NCI-H2196 (cell line): ENCODE data around the gene SCN3B.
"Not testable (repeated sequence)": the region's sequence is repeated elsewhere in the genome, so short reads cannot be mapped to it uniquely, and the experiment has no call there.

ENCODE experiments used
- DNase-seq: peaks from one replicate; lab custom pipeline; 2025; ENCODE audit not compliant: unreplicated experiment; lab: John Stamatoyannopoulos, UW

SCN3B gene, protein sequence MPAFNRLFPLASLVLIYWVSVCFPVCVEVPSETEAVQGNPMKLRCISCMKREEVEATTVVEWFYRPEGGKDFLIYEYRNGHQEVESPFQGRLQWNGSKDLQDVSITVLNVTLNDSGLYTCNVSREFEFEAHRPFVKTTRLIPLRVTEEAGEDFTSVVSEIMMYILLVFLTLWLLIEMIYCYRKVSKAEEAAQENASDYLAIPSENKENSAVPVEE

GRCh38 chr11:123654566-123655081 is at the start of gene SCN3B:
TSS of gene SCN3B (minus strand) at chr11:123654624. CDS start at chr11:123653801, 823 bp downstream.
- DNase-seq, result peak; percentile 90

DNA sequence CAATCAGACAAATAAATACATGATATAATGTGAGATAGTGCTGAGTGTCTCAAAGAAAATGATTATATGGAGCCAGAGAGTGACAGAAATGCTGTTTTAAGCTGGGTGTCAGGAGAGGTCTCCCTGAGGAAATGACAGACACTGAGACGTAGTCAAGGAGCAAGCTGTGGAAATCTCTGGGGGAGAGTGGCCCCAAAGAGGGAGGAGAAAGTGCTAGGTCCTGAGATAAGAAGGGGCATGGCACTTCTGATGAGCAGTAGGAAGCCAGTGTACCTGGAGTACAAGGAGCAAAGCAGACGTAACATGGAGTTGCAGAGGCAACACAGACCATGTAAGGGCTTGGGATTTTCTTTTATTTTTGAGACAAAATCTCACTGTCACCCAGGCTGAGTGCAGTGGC is 48.3 kb upstream of the SCN3B start:
- no peak for DNase-seq

DNA sequence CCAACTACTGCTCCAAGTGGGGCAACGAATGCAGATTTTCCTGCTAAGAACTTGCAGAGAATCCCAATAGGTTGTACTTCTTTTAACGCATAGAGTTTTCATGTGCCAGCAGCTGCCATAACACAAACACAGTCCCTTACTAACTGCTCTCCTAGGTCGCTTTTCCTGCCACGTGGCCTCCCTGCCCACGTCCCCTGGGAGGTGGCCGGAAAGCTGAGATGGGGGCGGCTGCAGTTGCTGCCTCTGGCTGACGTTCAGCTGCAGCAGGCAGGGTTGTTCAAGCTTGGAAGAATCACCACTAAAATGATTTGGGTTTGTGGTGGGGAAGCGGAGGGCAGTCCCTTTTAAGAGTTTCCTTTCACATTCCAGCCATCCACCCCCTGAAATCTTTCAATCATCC is 47.7 kb upstream of the SCN3B start:
- DNase-seq, result no peak

DNA sequence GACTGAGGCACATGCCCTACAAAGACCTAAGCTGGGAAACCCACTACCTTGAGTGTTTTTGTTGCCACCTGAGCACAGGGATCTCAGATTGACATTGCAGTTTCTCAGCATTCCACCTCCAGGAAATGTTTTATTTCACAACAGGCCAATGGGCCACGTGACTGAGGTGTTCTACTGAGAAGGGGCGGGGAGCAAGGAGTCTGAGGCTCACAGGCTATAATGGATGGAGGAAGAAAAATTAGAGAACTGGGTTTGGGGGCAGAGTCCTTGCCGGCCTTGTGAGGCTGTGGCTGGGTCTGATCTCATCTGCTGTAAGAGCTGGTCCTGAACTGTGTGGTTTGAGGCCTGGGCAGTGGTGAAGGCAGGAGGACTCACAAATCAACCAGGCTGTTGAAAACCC is 46.3 kb upstream of the SCN3B start:
- no peak for DNase-seq

DNA sequence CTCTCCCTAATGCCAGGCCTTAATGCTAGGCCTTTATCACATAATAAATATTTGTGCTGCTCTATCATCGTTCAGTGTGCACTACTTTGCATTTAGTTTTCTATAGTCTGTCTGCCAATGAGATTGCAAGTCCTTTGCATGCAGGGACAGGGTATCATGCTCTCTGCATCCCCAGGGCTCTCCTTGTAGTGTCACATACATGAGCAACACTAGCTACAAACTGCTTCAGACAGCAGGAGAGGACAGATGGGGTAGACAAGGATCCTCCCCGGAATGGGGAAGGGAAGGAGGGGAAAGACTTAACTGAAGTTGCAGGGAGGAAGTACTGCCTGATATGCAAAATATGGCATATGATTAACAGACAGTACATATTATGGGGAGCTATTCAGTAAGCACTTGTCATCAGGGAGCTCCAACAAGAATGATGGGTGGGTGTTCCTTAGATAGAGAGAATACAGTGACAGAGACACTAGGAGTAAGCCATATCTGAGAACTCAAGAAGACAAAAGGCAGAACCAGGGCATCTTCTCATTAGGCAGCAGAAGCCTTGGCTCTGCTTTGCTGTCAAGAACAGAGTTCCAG is 44.2 kb upstream of the SCN3B start:
- DNase-seq, result no peak

- no peak for DNase-seq
Observed at GRCh38 chr11:123696183-123696582, 41.8 kb upstream of the SCN3B start.

DNA sequence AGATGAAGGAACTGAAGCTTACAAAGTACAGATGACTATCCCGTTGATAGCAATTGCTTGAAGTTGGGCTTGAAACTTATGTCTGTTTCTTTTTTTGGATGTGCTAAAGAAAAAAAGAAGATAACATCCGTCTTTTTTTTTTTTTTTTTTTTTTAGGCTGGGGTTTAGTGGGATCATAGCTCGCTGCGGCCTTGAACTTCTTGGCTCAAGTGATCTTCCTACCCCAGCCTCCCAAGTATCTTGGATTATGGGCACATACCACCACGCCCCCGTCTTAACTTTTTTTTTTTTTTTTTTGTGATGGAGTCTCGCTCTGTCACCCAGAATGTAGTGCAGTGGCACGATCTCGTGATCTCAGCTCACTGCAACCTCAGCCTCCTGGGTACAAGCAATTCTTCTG is 40.8 kb upstream of the SCN3B start:
- no peak for DNase-seq

GRCh38 chr11:123694551-123694950 is 40.1 kb upstream of the SCN3B start:
- no peak for DNase-seq

GRCh38 chr11:123692961-123693360 is 38.5 kb upstream of the SCN3B start:
- no peak for DNase-seq

GRCh38 chr11:123690485-123690884 is 36.1 kb upstream of the SCN3B start:
- no peak for DNase-seq

GRCh38 chr11:123684601-123685000 is 30.2 kb upstream of the SCN3B start:
- no peak for DNase-seq

DNA sequence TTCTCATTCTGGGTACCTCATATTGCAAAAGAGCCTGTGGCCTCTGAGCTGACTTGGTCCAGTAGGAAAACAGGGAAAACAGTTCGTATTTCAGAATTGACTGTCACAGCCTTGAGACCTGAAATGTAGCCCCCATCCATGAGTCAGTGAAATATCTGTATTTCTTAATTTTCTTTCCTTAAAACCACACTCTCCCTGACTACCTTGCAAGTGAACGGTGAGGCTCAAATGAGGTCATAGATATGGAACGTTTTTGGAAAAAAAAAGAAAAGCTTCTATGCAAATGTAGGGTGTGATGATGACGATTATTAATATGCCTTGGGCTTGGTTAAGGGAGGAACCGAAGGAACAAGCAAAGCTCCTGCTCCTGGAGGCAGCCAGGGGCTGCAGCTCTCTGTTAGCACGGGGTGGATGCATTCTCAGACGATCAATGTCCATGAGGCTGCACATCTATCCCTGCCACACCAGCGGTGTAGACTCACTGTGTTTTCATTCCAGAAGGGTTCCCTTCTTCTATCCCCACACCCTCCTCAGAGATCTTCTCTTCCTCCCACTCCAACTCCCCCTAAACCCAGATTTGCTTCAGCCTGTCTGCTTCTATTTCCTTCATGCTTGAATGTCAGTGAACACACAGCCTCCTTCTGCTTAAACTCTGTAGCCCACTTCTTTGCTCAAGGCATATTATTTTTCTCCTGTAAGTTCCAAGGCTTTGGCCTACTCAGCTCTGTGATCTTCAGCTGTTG is 29.2 kb upstream of the SCN3B start:
- no peak for DNase-seq

GRCh38 chr11:123682696-123683410 is 28.4 kb upstream of the SCN3B start:
- DNase-seq, result no peak

DNA sequence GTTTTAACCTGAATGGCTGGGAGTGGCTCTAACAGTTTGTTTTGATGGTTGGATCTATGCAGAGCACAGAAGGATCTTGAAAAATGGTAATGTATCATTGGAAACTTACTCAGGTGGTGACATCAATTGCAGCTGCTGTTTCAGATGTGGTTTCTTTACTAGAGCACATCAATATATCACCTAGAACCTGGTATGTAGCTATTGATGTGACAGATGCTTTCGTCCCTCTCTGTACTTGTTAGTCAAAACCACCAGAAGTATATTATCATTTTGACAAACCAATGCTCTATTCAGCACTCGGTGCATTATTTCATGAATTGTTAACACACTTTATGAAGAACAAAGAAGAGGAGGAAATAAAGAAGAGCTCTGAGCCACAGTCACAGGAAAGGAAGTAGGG is 26.6 kb upstream of the SCN3B start:
- no peak for DNase-seq

GRCh38 chr11:123678246-123678645 is 23.8 kb upstream of the SCN3B start:
- DNase-seq, result no peak

DNA sequence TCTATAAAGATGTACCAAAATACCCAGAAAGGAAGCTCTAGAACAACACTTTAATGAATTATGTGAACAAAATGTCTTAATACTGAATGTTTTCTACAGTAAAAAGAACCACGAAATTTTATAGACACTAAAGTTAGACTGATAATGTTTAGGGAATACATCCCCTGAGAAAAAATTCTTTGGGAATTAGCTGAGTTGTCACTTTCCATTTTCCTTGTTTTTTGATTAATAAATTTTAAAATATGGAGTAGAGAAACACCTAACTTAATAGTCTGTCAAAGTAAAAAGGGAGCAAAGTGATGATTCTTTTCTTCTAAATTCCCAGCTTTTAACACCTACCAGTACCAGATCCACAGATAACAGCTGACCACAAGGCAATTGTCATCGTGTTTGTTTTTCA is 23.1 kb upstream of the SCN3B start:
- DNase-seq, result no peak

DNA sequence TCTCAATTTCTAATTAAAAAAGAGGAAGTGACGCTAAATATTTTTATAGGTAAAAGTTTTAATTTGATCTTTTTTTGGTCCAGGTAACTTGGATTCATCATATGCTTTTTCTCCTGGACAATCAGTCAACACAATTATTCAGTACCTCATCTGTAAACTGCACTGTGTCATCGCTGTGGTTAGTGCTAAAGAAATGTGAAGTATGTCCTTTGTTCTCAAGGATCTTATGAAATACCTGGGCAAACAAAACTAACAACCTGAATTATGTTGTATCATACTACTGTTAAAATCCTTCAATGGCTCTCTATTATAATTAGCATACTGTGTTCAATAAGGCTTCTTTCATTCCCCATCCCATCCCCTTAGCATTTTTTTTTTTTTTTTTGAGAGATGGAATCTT is 19.9 kb upstream of the SCN3B start:
- no peak for DNase-seq

GRCh38 chr11:123672568-123672967 is 18.1 kb upstream of the SCN3B start:
- no peak for DNase-seq

DNA sequence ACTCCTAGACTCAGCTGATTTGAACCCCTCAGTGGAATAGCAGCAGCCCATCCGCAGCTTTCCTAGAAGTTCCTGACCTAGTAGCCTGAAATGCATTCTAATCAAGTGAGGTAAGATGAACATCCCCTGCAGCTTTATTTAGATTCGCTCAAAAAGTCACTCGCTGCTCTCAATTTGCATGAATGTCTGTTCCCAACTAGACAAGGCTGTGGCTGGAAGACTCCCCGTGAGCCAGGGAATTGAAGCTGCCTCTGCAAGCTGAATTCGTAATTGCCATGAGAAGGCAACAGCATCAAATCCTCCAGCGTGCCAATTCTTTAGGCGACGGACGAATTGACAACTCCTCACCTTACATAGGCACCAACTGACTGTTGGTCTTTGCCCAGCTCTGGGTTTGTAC is 17.1 kb upstream of the SCN3B start:
- no peak for DNase-seq

GRCh38 chr11:123670081-123670480 is 15.7 kb upstream of the SCN3B start:
- no peak for DNase-seq

- no peak for DNase-seq
Observed at GRCh38 chr11:123665306-123665705, 10.9 kb upstream of the SCN3B start.

DNA sequence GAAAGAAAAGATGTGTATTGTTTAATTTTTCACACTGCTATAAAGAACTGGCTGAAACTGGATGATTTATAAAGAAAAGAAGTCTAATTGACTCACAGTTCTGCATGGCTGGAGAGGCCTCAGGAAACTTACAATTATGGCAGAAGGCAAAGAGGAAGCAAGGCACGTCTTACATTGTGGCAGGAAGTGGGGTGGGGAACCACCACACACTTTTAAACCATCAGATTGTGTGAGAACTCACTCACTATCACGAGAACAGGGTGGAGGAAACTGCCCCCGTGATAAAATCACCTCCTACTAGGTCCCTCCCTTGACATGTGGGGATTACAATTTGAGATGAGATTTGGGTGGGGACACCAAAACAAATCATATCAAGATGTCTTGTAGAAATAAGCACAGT is 5.5 kb upstream of the SCN3B start:
- not testable (repeated sequence) for DNase-seq
